GM21619 (cell line): ENCODE measurements around the gene CYTH4.
A peak's percentile ranks its signal among the peaks of the same experiment; 100 is the strongest.
"Not testable (repeated sequence)": the region's sequence is repeated elsewhere in the genome, so short reads cannot be mapped to it uniquely, and the experiment has no call there.

Experiments used
- ATAC-seq: cut with Tn5 transposase; IDR thresholded peaks from one replicate; pipeline ENCODE4 v1.9.1; 2021; ENCODE audit not compliant: unreplicated experiment

Gene CYTH4

DNA sequence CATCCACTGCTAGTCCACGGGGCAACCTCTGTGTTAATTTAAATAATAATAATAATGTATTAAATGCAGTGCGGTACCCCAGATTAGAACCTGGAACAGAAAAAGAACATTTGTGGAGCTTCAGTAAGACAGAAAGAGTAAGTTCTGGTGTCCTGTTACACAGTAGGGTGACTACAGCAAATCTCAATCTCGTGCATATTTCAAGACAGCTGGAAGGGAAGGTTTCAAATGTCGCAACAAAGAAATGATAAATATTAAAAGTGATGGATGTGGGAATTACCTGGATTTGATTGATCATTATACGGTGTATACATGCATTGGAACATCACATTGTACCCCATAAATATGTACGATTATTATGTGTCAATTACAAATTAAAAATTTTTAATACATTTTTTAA, 36.6 kb upstream of the CYTH4 start:
- ATAC-seq: no peak

DNA sequence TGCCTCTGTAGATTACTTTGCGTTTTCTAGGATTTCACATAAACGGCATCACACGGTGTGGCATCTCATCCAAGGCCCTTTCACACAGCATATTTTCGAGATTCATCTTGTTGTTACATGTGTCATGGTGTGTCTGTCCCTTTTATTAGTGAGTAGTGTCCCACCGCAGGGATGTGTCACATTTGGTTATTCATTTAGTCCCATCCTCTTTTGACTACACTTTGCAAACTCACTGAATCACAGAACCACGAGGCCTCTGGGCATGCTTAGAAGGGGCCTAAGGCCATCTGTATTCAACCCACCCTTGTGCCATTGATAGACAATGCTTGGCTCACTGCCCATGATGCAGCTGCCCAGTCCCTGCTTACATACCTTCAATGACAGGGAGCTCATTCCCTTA, 34.1 kb upstream of the CYTH4 start:
- no peak for ATAC-seq

GRCh38 chr22:37249986-37250385, 32.3 kb upstream of the CYTH4 start:
- ATAC-seq: no peak

DNA sequence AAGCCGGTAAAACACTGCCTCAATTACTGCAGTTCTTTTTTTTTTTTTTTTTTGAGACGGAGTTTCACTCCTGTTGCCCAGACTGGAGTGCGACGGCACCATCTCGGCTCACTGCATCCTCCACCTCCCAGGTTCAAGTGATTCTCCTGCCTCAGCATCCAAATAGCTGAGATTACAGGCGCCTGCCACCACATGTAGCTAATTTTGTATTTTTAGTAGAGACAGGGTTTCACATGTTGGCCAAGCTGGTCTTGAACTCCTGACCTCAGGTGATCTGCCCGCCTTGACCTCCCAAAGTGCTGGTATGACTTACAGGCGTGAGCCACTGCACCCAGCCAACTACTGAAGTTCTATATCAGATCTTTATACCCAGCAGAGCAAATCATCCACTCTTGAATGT, 30.5 kb upstream of the CYTH4 start:
- ATAC-seq: not testable (repeated sequence)

- no peak for ATAC-seq
Measured at GRCh38 chr22:37253126-37253660, 29.1 kb upstream of the CYTH4 start.

DNA sequence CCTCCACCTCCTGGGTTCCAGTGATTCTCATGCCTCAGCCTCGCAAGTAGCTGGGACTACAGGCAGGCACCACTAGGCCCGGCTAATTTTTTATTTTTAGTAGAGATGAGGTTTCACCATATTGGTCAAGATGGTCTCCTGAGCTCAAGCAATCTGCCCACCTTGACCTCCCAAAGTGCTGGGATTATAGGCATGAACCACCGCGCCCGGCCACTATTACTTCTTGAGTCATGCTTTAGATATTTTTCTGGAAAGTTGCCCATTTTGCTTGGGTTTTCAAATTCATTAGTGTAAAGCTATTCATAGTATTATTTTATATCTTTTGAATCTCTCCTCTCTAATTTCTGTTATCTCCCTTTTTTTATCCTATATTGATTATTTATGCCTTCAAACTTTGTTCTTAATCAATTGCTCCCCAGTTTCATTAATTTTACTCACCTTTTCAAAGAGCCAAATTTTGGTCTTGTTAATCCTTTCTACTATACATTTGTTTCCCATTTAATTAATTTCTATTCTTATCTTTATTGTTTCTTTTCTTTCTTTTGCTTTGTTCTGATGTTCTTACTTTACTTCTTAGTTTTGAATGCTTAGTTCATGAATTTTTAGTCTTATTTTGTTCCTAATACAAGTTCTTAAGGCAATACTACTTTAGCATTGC, 28.0 kb upstream of the CYTH4 start:
- ATAC-seq: no peak

GRCh38 chr22:37254867-37255233, 27.5 kb upstream of the CYTH4 start:
- ATAC-seq: no peak

DNA sequence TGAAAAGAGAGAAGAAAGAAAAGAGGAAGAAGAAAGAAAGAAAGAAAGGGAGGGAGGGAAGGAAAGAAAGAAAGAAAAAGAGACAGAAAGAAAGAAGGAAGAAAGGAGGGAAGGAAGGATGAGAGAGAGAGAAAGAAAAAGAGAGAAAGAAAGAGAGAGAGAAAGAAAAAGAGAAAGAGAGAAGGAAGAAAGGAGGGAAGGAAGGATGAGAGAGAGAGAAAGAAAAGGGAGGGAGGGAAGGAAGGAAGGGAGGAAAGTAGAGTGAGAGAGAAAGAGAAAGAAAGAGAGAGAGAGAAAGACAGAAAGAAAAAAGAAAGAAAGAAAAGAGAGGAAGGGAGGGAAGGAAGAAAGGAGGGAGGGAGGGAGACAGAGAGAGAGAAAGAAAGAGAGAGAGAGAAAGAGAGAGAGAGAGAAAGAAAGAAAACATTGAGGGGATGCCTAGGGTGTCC, 26.7 kb upstream of the CYTH4 start:
- ATAC-seq: no peak

DNA sequence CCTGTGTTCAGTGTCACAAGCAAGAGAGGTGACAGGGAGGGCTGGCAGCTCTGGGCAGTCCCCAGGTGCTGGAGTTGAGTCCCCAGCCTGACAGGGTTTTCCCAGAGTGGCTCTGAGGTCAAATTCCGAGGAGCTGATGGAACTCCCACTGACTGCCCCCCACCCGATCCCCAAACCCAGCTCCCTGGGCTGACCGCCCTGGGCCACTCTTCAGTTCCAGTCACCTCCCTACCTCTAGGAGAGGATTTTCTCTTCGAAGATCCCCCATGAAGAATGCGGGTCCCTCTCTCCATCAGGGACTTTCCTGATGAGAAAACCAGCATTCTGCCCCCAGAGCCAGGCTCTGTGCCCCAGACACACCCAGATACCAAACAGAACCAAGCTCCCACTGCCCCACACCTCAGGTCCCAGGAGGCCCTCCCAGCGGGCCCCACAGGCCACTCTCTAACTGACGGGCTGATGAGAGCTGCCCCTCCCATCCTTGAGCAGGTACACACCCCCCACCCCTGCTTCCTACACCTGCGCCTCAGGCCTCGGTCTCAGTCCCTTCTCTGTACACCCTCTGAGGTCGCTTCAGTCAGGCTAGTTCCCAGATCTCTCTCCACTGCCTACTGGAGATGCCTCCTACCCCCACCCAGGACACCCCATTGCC, 26.1 kb upstream of the CYTH4 start:
- ATAC-seq: no peak

DNA sequence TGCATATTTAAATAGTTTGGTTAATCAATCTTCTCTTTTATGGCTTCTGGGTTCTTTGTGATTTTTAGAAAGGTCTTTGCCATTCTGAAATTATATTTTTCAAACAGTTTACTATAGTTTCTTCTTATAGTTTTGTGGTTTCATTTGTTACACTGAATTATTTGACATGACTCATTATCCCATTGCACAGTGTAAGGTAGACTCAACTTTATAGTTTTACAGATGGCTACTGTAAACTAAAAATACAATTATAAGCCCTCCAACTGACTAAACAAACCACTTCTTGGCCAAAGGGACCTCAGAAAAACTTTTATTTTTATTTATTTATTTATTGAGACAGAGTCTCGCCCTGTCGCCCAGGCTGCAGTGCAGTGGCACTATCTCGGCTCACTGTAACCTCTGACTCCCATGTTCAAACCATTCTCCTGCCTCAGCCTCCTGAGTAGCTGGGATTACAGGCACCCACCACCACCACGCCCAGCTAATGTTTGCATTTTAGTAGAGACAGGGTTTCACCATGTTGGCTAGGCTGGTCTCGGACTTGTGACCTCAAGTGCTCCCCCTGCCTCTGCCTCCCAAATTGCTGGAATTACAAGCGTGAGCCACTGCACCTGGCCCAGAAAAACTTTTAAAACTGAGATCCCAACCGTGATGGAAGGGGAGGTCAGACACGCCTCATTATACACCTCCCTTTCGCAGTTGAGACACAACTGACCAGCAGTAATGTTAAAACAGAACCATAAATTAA, 24.1 kb upstream of the CYTH4 start:
- no peak for ATAC-seq

DNA sequence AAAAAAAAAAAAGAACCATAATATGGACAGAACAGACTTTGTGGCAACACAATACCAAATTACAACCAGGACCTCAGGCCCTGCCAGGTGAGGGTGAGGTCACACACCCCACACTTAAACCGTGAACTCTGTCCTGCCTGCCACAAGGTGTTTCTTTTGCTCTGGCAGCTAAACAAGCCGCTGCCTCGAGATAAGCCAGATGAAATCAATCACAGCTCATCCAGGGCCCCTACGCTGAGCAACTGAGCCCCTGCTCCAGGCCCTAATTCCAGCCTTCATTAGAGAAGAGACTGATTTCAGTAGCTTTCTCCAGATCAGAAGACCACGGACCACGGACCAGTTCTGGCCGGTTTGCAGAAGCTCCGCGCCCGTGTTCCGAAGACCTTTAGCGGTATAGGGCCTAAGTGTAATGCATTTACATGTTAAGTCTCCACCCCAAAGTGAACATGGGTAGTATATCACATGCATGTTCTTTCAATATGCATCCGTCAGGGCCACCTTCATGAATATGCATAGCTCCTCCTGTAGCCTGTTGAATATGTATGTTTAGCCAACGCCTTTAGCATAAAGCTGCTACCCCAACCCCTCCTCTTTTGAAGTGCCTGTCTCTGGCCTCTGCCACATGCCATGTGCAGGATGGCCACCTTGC, 23.4 kb upstream of the CYTH4 start:
- ATAC-seq: no peak

GRCh38 chr22:37259540-37260029, 22.7 kb upstream of the CYTH4 start:
- no peak for ATAC-seq

DNA sequence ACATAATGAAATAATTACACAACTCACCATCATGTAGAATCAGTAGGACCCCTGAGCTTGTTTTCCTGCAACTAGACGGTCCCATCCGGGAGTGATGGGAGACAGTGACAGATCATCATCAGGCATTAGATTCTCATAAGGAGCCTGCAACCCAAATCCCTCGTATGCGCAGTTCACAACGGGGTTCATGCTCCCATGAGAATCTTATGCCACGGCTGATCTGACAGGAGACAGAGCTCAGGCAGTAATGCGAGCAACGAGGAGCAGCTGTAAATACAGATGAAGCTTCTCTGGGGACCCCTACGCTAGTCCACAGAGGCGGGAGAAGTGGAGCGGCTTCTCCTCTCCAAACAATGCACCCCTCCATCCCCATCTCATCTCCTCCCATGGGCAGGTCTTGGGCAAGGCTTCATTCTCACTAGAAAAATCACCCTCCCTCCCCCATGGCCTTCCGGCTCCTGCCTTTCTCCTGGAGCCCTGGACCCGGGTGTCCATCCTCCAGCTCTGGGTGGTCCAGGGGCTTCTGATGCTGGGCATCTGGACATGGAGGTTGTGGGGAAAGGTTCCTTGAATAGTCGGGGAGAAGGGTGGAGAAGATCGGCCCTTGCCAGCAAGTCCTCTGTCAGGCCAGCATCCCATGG, 22.0 kb upstream of the CYTH4 start:
- ATAC-seq: no peak

DNA sequence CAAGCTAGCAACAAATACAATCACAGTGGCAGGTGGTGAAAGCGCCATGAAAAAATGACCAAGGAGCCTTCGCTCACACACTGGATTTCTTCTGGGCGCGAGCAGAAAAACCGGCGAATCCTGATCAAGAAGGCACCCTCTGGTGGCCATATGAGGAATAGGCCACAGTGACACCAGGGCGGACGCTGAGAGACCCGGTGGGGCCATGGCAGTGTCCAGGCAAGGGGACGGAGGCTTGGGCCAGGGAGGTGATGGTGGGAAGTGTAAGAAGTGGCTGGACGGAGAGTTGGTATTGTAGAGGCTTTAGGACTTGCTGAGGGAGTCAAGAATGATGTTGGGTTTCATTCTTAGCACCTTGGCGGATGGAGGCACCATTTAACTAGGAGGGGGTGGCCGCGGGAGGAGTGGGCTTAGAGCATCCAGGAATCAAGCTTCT, 21.4 kb upstream of the CYTH4 start:
- no peak for ATAC-seq

DNA sequence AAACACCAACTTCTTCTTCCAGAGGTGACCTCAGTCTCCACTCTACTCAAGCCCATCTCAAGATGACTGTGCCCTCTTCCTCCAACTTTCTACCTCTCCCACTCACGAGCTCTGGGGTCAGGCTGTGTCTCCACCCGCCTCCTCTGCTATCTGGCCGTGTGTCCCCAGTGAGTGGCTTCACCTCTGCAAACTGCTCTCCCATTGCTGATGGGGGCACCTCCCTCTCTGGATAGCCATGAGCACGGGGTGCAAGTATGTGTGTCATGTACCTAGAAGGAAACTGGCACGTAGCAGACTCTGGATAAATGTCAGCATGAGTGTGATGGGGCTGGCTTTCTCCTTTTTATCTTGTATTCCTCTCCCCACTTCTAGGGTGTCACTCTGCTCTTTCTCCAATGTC, 20.0 kb upstream of the CYTH4 start:
- ATAC-seq: no peak

- no peak for ATAC-seq
Measured at GRCh38 chr22:37263966-37264887, 18.1 kb upstream of the CYTH4 start.

- no peak for ATAC-seq
Measured at GRCh38 chr22:37266581-37267134, 15.7 kb upstream of the CYTH4 start.

DNA sequence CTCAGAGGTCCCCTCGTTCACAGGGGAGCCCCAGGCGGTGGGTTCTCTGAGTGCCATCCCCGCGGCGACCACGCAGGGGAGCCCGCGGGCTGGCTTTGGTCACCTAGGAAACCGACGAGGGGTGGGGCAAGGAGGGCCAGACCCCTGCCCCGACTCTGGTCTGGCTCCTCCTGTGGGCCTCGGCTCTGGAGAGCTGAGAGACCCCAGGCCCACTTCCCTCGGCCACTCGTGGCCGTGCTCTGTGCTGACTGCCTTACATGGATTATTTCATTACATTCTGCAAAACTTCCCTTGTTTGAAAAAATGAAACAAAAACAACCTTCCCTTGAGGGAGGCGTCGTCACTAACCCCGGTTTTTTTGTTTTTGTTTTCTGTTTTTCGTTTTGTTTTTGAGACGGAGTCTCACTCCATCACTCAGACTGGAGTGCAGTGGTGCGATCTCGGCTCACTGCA, 15.1 kb upstream of the CYTH4 start:
- peak; percentile 71 for ATAC-seq

DNA sequence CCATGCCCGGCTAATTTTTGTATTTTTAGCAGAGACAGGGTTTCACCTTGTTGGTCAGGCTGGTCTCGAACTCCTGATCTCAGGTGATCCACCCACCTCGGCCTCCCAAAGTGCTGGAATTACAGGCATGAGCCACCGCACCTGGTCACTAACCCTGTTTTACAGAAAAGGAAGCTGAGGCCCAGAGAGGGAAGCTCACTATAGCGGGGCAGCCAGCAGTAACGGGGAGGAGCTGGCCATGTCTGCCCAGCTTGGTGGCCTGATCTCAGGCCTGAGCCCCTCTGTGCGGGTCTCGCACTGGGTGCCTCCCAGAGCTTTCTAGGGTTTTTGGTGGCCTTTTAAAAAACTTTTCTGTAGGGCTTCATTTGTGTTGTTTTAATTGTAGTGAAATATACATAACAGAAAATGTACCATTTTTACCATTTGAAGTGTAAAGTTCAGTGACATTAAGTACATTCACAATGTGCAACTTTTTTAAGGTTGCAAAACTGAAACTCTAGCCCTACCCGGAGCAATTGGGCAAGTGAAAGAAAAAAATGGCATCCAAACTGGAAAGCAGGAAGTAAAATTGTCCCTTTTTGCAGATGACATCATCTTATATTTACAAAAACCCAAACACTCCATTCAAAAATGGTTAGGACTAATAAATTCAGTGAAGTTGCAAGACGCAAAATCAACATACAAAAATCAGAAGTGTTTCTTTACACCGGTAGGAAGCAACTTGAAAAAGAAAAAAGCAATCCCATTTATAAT, 14.5 kb upstream of the CYTH4 start:
- ATAC-seq: no peak
